SW 1271 (cell line): Measurements from ENCODE around the gene NSG1.

Experiments used
- DNase-seq, 2 experiments: peaks; one replicate each; lab custom pipeline; 2025; lab: John Stamatoyannopoulos, UW

NSG1 gene

GRCh38 chr4:4396628-4397440 is 9.9 kb downstream of the NSG1 start:
- DNase-seq, result no peak

GRCh38 chr4:4397441-4397819 is 10.5 kb downstream of the NSG1 start:
- no peak for DNase-seq

- DNase-seq, result no peak
Observed at GRCh38 chr4:4398430-4398829, 11.5 kb downstream of the NSG1 start.

GRCh38 chr4:4401036-4401435 is 14.1 kb downstream of the NSG1 start:
- no peak for DNase-seq

- DNase-seq, result no peak
Observed at GRCh38 chr4:4402966-4403365, 16.1 kb downstream of the NSG1 start.

- no peak for DNase-seq
Observed at GRCh38 chr4:4405358-4405962, 18.6 kb downstream of the NSG1 start.

GRCh38 chr4:4406455-4407298 is 19.8 kb downstream of the NSG1 start:
- DNase-seq, result no peak

GRCh38 chr4:4407299-4408131 is 20.6 kb downstream of the NSG1 start:
- no peak for DNase-seq

GRCh38 chr4:4408132-4408523 is 21.2 kb downstream of the NSG1 start:
- no peak for DNase-seq

- no peak for DNase-seq
Observed at GRCh38 chr4:4408576-4409335, 21.9 kb downstream of the NSG1 start.

- DNase-seq, result no peak
Observed at GRCh38 chr4:4409416-4410115, 22.7 kb downstream of the NSG1 start.

GRCh38 chr4:4410271-4410670 is 23.4 kb downstream of the NSG1 start:
- no peak for DNase-seq

GRCh38 chr4:4411906-4412305 is 25.0 kb downstream of the NSG1 start:
- DNase-seq, result no peak

GRCh38 chr4:4412641-4413372 is 25.9 kb downstream of the NSG1 start:
- DNase-seq, result no peak

GRCh38 chr4:4413373-4413725 is 26.4 kb downstream of the NSG1 start:
- DNase-seq, result no peak

GRCh38 chr4:4413806-4414205 is 26.9 kb downstream of the NSG1 start:
- no peak for DNase-seq

- no peak for DNase-seq
Observed at GRCh38 chr4:4415107-4415805, 28.4 kb downstream of the NSG1 start.

GRCh38 chr4:4415806-4416805 is 29.2 kb downstream of the NSG1 start:
- no peak for DNase-seq
